Endothelial cell of umbilical vein (primary cell): ENCODE results near the gene FAXDC2.

Experiments used
- POLR2AphosphoS5 ChIP-seq: IDR thresholded peaks from 2 replicates; pipeline ENCODE4 v1.6.1; 2012; ENCODE audit warnings: low read depth, mild to moderate bottlenecking, control low read depth, low read length, moderate library complexity; ENCODE audit not compliant: insufficient read depth
- TF ChIP-seq, protein P1 (sequence below), 2 donors: IDR thresholded peaks; 1 replicate in 1 of 2; 2 replicates in 1 of 2; pipeline ENCODE4 v1.5.1; 2011; ENCODE audit warnings: low read length in 2 of 2, mild to moderate bottlenecking in 2 of 2, moderate library complexity in 2 of 2, control low read depth in 1 of 2, inconsistent platforms in 1 of 2, low read depth in 1 of 2; ENCODE audit not compliant: insufficient read depth in 1 of 2; ENCODE audit errors: extremely low read depth in 1 of 2

DNA sequence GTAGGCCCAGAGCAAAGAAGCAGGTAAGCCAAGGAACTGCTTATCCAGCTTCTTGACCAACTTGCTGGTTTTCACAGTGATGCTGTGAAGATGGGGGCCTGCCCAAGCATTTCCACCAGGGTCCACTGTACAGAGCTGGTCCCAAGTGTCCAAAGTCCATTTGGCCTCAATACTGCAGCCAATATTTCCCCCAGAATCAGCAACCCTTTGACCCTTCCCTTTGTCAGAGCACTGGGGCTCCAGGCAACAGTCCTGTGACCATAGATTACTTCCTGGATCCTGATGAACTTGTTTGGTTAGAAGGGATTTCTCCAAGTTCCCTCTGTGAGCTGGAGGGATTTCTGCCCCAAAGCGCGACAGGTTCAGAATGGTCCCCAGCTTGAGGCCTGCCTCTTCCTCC lies 26.3 kb downstream of the FAXDC2 start:
- TF ChIP-seq, protein P1, sequence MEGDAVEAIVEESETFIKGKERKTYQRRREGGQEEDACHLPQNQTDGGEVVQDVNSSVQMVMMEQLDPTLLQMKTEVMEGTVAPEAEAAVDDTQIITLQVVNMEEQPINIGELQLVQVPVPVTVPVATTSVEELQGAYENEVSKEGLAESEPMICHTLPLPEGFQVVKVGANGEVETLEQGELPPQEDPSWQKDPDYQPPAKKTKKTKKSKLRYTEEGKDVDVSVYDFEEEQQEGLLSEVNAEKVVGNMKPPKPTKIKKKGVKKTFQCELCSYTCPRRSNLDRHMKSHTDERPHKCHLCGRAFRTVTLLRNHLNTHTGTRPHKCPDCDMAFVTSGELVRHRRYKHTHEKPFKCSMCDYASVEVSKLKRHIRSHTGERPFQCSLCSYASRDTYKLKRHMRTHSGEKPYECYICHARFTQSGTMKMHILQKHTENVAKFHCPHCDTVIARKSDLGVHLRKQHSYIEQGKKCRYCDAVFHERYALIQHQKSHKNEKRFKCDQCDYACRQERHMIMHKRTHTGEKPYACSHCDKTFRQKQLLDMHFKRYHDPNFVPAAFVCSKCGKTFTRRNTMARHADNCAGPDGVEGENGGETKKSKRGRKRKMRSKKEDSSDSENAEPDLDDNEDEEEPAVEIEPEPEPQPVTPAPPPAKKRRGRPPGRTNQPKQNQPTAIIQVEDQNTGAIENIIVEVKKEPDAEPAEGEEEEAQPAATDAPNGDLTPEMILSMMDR (IDR thresholded peaks at IDR 0.05; ENCODE audit: extremely low read depth in 1 of 2, insufficient read depth in 1 of 2, low read depth in 1 of 2, low read length in 2 of 2) = no peak
- TF ChIP-seq POLR2AphosphoS5 = no peak
